Thyroid gland (tissue), 4 donors: ENCODE data around the gene ZC3H18.
"Not testable (repeated sequence)": the region's sequence is repeated elsewhere in the genome, so short reads cannot be mapped to it uniquely, and the experiment has no call there.

Experiments used
- CTCF ChIP-seq, 6 experiments: fragments of 200-600 bp in 3 of 6; fragments of 450-650 bp in 3 of 6; sonication (generic) in 3 of 6; IDR thresholded peaks; one replicate each; pipeline ENCODE4 v1.5.1; 2016 to 2019; ENCODE audit warnings: antibody characterized with exemption in 6 of 6, mild to moderate bottlenecking in 2 of 6, inconsistent platforms in 1 of 6, moderate library complexity in 1 of 6
- POLR2A ChIP-seq, 2 donors: fragments of 450-650 bp; IDR thresholded peaks; one replicate each; pipeline ENCODE4 v1.6.1; 2017; ENCODE audit warnings: antibody characterized with exemption in 2 of 2, mild to moderate bottlenecking in 2 of 2, moderate library complexity in 1 of 2

GRCh38 chr16:88669493-88669892 lies 99.3 kb downstream of the ZC3H18 start:
- TF ChIP-seq CTCF, POLR2A (IDR thresholded peaks at IDR 0.05): not testable (repeated sequence)
